Measurements from ENCODE around the gene DUSP22. TPM values are rescaled to one million over a fixed set of nuclear protein-coding genes. Genes with fewer than 3 reads are reported as not detected.

DUSP22 gene
- total RNA-seq, 1 experiment from 2014 or later = 19.2 TPM

DNA sequence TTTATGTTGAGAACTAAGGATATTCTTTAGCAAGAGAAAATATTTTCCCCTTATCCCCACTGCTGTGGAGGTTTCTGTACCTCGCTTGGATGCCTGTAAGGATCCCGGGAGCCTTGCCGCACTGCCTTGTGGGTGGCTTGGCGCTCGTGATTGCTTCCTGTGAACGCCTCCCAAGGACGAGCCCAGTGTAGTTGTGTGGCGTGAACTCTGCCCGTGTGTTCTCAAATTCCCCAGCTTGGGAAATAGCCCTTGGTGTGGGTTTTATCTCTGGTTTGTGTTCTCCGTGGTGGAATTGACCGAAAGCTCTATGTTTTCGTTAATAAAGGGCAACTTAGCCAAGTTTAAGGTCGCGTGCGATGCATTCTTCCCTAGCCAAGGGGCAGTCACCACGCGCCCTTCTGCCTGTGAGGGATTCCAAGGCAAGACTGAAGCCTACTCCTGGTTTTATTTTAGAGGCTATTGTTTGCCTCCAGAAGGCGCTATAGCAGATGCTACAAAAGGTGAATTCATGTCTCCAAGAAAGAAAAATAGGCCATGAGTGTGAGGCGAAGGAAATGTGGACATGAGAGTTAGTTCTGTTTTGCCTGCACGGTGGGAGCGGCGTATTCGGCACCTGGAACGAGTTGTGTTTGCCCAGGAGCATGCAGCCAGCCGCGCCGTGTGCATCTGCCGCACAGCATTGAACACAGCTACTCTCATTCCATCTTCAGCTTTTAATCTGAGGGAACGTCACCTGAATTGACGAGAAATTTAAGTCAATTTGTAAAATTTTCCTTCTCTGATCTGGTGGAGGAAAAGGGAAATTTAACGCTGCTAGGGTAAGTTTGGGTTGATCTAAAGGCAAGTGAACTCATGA, 59.0 kb downstream of the DUSP22 start (continued):
- TF ChIP-seq, protein P1, sequence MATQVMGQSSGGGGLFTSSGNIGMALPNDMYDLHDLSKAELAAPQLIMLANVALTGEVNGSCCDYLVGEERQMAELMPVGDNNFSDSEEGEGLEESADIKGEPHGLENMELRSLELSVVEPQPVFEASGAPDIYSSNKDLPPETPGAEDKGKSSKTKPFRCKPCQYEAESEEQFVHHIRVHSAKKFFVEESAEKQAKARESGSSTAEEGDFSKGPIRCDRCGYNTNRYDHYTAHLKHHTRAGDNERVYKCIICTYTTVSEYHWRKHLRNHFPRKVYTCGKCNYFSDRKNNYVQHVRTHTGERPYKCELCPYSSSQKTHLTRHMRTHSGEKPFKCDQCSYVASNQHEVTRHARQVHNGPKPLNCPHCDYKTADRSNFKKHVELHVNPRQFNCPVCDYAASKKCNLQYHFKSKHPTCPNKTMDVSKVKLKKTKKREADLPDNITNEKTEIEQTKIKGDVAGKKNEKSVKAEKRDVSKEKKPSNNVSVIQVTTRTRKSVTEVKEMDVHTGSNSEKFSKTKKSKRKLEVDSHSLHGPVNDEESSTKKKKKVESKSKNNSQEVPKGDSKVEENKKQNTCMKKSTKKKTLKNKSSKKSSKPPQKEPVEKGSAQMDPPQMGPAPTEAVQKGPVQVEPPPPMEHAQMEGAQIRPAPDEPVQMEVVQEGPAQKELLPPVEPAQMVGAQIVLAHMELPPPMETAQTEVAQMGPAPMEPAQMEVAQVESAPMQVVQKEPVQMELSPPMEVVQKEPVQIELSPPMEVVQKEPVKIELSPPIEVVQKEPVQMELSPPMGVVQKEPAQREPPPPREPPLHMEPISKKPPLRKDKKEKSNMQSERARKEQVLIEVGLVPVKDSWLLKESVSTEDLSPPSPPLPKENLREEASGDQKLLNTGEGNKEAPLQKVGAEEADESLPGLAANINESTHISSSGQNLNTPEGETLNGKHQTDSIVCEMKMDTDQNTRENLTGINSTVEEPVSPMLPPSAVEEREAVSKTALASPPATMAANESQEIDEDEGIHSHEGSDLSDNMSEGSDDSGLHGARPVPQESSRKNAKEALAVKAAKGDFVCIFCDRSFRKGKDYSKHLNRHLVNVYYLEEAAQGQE (IDR thresholded peaks at IDR 0.05; ENCODE audit: low read depth) = no peak
- TF ChIP-seq POLR2AphosphoS5 (IDR thresholded peaks at IDR 0.05; ENCODE audit: low read depth, low read length) = no peak

DNA sequence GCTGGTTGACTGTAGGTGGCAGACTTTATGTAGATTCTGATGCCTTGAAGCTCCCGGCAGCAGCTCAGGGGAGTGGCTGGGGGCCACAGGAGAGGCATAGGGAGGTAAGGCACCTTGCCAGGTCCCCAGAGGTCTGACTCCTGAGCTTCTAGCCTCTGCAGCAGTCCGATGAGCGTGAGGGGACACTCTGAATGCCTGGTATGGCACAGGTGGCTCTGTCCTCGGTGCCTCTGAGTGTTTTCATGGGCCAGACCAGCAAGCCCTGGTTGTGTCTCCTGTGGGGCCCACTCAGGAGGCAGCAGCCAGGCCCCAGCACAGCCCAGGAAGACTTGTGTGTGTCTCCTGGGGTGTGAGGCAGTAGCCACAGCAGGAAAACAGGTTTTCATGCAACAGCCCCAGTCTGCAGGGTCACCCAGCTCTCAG, 59.6 kb downstream of the DUSP22 start:
- ChIA-PET RAD21 (ENCODE audit: low non-redundant PET in 1 of 2, low total read pairs in 2 of 2, uncharacterized antibody in 2 of 2, unreplicated experiment in 2 of 2) (no interaction called here), CTCF (no interaction called here), POLR2A (no interaction called here)
- no peak overlapping the region for H3K4me2 ChIP-seq (ENCODE audit: low read length)
- DNase-seq (ENCODE audit: low read depth, low spot score) = no peak
- peaks cover 0 to 17% of the 10 kb centered on the region in 2 experiments; a peak in 2 of 4 replicates for H3K9me3 ChIP-seq (ENCODE audit: control insufficient read depth in 1 of 2, insufficient read depth in 1 of 2, low read depth in 1 of 2, low read length in 2 of 2)
- H3K4me3 ChIP-seq (replicated peaks in 1 of 2; ENCODE audit: low read depth in 1 of 2, low read length in 2 of 2) = no peak overlapping the region
- TF ChIP-seq, protein P1 (IDR thresholded peaks at IDR 0.05; ENCODE audit: low read depth) = no peak
- TF ChIP-seq, protein P2, sequence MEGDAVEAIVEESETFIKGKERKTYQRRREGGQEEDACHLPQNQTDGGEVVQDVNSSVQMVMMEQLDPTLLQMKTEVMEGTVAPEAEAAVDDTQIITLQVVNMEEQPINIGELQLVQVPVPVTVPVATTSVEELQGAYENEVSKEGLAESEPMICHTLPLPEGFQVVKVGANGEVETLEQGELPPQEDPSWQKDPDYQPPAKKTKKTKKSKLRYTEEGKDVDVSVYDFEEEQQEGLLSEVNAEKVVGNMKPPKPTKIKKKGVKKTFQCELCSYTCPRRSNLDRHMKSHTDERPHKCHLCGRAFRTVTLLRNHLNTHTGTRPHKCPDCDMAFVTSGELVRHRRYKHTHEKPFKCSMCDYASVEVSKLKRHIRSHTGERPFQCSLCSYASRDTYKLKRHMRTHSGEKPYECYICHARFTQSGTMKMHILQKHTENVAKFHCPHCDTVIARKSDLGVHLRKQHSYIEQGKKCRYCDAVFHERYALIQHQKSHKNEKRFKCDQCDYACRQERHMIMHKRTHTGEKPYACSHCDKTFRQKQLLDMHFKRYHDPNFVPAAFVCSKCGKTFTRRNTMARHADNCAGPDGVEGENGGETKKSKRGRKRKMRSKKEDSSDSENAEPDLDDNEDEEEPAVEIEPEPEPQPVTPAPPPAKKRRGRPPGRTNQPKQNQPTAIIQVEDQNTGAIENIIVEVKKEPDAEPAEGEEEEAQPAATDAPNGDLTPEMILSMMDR (IDR thresholded peaks at IDR 0.05 in 2 of 3, conservative IDR thresholded peaks at IDR 0.05 in 1 of 3; ENCODE audit: borderline replicate concordance in 1 of 3, insufficient read depth in 1 of 3, low read depth in 2 of 3, low read length in 2 of 3) = no peak
- TF ChIP-seq, protein P3, sequence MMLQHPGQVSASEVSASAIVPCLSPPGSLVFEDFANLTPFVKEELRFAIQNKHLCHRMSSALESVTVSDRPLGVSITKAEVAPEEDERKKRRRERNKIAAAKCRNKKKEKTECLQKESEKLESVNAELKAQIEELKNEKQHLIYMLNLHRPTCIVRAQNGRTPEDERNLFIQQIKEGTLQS (IDR thresholded peaks at IDR 0.05) = no peak
- TF ChIP-seq EGR1 (IDR thresholded peaks at IDR 0.05; ENCODE audit: low read depth) (no peak), FOSL1 (IDR thresholded peaks at IDR 0.05; ENCODE audit: low read depth) (no peak), TCF7L2 (IDR thresholded peaks at IDR 0.05; ENCODE audit: borderline replicate concordance, extremely low read depth, insufficient read depth, insufficient read length) (no peak), RAD21 (IDR thresholded peaks at IDR 0.05; ENCODE audit: low read depth) (no peak), POLR2A (IDR thresholded peaks at IDR 0.05; ENCODE audit: borderline replicate concordance, extremely low read depth, insufficient read depth, insufficient read length) (no peak), ZFX (IDR thresholded peaks at IDR 0.05) (no peak)
- no TSS peak for BruUV-seq (replicated peaks)
- H3K4me1 ChIP-seq (ENCODE audit: control insufficient read depth in 1 of 2, insufficient read depth in 2 of 2, low read length in 2 of 2) = no peaks in the 10 kb centered on the region
- H3K9ac ChIP-seq (ENCODE audit: low read length) = no peak overlapping the region
- H3K27me3 ChIP-seq (ENCODE audit: insufficient read depth, low read length) = no peaks in the 10 kb centered on the region
- no peaks in the 10 kb centered on the region for H3K9me2 ChIP-seq (ENCODE audit: insufficient read depth)
- intact Hi-C loops (cut with micrococcal nuclease) = no loop called here
- H3K36me3 ChIP-seq (ENCODE audit: control insufficient read depth in 1 of 2, insufficient read depth in 2 of 2, low read length in 2 of 2) = no peaks in the 10 kb centered on the region
- H3K79me2 ChIP-seq (ENCODE audit: insufficient read depth, low read length) = no peaks in the 10 kb centered on the region
- no peak overlapping the region for H2AFZ ChIP-seq (ENCODE audit: low read depth, low read length, poor library complexity, severe bottlenecking)
- H4K20me1 ChIP-seq (ENCODE audit: insufficient read depth) = no peaks in the 10 kb centered on the region
- no peak for ATAC-seq
- H3K27ac ChIP-seq (ENCODE audit: low read depth, low read length) = no peak overlapping the region
